HK-2 (cell line): ENCODE data around the gene TBC1D22A.
"Not testable (repeated sequence)": the region's sequence is repeated elsewhere in the genome, so short reads cannot be mapped to it uniquely, and the experiment has no call there.

ENCODE experiments used
- DNase-seq: peaks from one replicate; pipeline ENCODE4 v3.0.0-alpha.2; 2018; ENCODE audit not compliant: unreplicated experiment

The TBC1D22A gene

DNA sequence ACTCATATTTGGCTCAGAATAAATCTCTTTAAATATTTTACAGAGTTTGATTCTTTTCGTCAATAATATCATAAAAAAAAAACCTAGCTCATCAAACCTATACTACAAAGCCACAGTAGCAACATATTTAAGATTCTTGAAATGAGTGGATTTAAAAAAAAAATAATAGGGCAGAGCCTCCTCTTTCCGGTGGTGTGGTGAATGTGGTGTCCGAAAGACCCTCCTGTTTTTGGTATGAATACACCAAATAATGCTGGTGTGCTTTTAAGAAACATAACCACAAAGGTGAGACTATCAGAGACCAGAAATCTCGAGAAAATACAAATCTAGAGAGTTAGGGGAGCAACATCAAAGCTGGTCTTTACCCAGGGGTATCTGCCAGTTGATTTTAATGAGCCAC is 342.6 kb downstream of the TBC1D22A start:
- DNase-seq = no peak

DNA sequence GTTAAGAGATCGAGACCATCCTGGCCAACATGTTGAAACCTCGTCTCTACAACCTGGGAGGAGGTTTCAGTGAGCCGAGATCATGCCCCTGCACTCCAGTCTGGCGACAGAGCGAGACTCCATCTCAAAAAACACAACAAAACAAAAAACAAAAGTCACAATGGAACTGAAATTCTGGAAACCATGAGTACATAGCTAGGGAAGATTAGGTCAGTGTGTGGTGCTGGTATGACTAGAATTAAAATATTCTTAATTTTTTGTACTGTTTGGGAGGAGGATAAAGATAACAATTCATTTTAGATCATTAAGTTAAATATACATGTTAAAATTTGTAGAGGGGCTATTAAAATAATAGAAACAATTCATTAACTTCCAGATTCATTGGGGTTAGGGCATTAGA is 344.4 kb downstream of the TBC1D22A start:
- DNase-seq = no peak

DNA sequence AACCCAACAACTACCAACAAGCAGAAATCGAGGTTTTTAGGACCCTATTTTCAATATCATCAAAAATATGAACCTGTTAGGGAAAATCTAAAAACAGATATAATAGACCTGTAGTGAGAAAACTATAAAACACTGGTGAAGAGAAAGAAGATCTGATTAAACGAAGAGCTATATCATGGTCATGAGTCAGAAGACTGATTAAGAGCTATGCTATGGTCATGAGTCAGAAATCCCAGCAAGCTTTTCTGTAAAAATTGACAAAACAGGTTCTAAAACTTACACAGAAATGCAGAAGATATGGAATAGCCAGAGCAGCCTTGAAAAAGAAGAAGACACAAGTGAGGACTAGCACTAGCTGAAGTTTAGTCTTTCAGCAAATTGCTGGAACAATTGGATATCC is 345.0 kb downstream of the TBC1D22A start:
- no peak for DNase-seq

DNA sequence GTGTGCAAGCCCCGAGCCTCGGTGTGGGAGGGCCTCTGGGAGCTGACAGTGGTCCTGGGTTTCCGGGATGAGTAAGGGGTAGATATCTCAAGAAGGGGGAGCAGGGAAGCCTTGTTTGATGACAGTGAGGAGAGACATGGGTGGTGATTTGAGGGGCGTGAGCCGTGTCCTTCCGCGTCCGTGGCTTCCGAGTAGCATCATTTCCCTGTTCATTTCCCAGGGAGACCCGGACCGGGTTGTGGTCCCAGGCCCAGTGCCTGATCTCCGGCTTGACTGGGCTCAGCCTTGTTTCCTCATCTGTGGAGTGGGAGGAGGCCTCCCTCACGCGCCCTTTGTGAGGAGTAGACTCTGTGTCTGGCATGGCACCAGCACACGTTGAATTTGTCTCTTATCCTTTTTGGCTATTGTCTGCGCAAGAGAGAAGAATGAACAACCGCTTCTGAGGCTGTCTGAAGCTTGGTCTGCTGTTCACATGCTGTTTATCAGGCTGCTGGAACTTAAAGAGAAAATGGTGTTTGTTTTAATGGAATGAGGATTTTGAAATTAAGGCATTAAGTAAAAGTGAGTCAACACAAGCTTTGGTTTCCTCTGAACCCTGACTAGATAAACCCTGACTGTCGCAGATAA is 348.5 kb downstream of the TBC1D22A start:
- no peak for DNase-seq

DNA sequence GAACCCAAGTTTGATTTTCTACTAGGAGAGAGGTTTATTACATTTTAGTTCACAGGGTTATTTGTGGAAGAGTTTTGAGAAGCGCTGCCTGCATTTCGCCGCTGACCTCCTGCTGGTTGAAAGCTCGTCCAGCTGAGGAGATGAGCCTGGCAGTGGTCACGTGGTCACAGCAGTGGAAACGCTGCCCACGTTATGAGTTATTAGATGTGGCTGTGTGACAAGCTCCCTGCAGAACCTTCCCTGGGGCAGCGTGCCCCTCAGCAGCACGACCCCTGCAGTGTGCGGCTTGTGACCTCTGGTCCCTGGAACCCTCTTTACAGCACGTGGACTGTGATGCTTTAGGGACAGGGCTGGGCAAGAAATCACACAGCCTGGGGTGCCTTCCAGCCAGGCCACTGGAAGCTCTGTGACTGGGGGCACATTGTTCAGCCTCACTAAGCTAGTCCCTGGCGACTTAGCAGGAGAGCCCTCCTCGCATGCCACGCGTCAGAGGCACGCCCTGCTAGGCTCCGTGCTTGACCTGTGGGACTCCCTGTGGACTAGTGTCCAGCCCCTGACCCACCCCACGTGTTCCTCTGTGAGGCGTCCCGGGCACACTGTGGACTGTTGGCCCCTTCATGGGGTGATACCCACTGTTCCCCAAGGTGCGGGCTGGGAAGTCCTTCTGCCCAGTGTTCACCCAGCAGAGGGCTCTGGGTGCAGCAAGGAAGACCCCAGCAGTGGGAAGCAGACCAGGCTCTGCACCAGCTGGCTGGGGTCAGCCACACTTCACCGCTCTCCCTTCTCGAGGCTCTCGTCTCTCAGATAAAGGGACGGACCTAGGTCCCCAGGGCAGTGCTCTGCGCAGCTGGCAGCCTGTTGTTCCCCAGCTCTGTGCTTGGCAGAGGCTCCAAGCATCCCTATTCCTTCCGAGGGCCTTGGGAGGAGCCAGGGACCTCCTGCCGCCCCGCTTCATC is 349.5 kb downstream of the TBC1D22A start:
- no peak for DNase-seq

DNA sequence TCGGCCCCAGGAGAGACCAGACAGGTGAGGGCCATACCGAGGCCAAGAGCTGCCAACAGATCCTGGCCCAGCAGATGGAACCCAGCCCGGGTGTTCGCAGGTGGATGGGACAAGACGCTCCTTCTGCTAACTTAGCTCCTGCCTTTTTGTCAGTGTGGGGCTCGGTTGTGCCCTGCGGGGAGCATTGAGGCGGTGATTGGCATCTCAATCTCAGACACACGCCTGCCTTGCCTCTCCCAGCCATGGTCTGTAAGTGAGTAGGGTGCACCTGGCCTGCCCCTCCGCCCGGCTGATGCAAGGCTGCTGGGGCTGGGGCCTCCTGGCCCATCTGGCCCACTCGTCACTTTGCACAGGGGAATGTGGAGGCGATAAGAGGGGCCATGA is 350.1 kb downstream of the TBC1D22A start:
- DNase-seq = no peak

DNA sequence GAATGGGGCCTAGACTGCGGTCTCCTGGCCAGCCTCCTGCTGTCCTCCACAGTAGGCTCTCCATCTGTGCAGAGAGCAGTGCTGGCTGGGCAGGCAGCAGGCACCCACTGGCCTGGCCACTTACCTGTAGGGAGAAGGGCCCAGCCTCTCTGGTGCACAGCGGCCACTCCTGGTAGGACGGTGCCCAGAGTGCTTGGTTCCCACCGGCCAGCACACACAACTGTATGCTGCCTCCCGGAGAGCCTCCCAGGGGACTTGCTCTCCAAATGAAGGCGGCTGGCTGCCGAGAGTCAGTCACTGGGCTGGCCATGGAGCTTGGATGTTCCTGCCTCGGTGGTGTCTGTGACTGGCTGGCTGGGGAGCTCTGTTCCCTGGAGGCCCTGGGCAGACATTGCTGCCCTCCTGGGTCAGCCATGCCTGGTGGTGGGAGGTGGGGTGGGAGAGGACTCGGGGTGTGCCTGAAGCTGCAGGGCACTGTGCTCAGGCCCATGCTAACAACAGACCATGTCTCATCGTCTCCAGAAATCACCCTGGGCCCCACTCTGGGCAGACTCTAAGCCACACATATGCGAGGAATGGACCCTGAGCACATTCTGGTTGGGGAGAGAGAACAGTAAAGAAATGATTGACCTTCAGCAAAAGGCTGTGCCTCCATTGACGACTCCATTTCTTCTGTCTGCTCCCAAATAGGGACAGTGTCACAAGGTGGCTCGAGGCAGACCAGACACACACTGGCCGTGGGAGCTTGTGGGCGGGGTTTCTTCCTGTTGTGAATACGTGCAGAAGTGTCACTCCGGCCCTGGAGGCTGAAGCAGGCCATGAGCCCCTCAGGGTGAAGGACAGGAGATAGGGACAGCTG is 350.8 kb downstream of the TBC1D22A start:
- no peak for DNase-seq

DNA sequence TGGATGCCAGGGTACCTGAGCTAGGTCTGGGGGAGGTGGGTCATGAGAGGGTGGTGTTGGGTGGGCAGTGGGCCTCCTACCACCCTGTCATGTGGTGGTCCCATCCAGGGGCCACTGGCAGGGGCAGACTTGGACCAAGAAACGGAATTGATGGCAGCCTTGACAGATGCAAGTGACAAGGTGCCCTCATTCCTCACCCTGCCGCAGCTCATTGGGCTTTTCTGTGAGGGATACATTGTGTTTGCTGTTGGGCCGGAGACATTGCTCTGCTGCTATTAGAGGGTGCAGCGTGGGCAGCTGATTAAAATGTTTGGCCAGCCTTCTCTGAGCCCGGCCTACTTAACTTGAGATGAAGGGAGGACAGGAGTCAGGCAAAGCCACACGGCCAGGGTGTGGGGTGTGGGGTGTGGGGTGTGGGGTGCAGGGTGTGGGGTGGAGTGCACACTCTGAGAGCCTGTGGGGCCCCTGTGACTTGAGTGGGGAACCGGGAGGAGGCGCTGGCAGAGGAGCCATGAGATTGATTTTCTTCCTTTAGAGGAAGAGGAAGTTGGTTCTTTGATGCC is 351.5 kb downstream of the TBC1D22A start:
- no peak for DNase-seq

DNA sequence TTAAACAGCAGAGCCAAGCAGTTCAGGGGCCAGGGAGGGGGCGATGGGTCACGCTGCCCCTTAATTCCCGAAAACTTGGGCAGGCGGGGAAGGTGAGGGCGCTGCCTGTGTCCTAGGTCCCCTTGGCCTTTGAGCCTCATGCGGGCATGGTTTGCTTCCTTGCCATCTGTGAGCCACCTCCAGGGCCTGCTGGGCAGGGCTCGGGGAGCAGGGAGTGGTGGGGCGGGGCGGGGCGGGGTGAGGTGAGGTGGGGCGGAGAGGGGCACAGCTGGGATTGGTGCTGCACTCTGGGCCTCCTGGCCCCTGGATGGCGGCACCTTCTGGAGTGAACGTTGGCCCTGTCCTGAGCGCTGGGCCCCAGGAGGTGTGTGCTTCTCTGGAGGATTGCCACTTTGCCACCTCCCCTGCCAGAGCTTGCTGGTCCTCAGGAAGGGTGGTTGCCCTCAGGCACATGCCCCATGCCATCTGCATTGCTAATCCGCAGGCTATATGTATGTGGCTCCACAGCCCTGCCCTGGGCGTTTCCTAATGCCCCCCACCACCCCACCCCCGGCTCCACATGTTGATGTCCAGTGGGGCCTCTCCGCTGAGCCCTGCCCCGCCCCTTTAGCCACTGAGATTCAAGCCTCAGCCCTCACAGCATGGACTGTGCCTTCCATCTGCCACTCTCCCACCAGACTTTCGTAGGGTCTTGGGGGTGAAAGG is 352.5 kb downstream of the TBC1D22A start:
- DNase-seq = no peak

DNA sequence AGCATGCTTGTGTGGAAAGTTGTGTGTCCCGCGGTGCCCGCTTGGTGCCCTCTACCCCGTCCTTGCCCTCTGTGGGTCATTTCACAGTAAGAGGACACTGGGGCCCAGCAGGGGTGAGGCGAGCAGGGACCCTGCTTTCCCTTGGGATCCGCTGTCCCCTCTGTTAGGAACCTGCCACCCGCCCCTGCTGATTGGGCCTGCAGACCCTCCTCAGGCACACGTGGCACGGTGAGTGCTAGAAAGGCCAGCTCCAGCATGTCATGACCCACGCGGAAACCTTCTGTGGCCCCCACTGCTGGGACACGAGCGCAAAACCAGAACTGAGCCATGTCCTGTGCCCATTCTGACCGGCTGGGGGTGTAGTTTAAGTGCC is 353.1 kb downstream of the TBC1D22A start:
- no peak for DNase-seq

DNA sequence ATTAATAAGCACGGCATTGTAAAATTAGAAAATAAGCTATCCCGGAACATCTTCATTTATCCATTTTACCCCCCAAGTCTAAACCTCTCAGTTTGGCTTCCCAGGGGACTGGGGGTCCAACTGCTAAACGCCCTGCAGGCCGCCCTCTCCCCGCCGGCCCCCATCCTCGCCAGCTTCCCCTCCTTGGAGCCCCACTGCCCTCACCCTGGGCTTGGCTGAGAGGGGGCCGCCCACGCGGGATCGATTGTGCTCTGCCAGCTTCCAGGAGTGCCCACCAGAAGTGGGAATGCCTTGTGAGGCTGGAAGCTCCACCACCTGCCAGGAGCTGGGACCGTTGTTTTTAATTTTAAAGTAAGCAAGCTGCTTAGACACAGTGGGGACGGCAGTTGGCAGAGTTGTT is 353.5 kb downstream of the TBC1D22A start:
- no peak for DNase-seq

DNA sequence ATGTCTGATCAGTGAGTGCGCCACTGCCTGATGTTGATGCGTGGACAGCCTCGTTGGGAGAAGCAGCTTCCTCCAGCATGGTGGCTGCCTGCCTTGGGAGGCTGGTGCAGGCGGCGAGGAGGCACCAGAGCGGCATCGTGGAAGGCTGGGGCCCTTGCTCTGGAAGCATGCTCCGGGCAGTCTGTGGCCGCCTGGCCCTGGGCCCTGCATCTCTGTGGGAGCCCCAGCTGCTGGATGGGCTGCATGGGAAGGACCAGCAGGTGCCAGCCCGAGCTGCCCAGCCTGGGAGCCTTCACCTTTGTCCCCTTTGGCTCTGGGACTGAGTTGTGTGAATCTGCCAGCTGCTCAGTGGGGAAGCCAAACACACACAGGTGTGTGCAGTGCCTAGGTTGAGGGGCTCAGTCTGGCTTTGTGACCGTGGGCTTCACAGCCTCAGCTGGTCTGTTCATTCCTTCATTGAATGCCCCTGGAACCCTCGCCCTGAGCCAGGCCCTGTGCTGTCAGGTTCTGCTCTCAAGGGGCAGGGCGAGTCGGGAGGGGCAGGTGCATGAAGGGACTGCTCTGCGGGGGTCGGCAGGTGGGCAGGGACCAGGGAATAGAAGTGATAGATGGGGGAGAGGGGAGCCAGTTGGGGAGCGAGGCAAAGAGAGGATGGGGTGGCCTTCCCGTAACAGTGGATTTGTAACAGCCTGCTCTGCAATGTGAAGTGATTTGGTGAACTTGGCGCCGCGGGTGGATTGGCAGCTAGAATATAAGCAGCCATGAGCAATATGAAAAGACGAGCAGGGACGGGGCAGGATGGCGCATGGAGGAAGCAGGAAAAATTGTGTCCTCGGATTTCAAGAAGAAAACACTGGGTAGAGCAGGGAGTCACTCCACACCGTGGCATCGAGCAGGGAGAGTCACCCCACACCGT is 354.2 kb downstream of the TBC1D22A start:
- no peak for DNase-seq

DNA sequence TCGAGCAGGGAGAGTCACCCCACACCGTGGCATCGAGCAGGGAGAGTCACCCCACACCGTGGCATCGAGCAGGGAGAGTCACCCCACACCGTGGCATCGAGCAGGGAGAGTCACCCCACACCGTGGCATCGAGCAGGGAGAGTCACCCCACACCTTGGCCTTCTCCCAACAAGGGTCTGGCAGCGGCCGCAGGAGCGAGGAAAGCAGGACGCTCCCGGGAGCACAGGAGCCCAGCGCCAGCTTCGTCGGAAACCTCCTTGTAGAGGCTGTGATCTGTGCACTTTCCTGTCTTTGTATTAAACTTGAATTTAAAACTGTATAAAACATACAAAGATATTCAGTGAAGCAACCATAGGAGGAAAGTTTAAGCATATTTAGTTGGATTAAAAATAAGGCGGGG is 355.0 kb downstream of the TBC1D22A start:
- DNase-seq = not testable (repeated sequence)

DNA sequence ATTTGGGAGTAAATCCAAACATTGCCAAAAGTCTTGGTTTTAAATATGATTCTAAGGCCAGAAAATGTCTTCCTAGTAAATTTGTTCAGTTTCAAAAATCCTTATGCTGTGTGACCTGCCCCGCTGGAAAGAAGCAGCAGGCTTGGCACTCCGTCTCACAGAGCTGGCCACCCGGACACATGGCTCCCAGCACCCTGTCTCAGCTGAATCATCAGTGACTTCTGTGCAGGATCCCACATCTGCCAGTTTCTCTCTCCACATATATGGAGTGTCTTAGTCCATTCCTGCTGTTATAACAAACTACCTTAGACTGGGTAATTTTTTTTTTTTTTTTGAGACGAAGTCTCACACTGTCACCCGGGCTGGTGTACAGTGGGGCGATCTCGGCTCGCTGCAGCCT is 356.7 kb downstream of the TBC1D22A start:
- no peak for DNase-seq

DNA sequence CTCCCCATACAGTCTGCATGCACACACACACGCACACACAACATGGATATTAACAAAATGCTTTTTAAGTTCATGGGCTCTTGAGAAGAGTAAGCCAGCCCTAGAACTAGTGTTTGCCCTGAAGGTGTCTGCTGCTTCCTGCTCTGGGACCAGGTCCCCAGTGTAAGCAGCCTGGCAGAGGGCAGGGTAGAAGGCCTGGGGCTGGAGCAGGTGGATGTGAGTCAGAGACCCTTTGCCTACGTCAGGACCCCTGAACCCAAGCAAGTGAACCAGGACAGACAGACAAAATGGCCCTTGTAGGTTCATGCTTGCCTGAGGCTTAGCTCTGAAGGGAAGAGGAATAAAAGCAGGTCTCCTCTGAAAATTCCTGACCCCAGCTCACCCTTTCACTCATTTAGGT is 357.9 kb downstream of the TBC1D22A start:
- no peak for DNase-seq

DNA sequence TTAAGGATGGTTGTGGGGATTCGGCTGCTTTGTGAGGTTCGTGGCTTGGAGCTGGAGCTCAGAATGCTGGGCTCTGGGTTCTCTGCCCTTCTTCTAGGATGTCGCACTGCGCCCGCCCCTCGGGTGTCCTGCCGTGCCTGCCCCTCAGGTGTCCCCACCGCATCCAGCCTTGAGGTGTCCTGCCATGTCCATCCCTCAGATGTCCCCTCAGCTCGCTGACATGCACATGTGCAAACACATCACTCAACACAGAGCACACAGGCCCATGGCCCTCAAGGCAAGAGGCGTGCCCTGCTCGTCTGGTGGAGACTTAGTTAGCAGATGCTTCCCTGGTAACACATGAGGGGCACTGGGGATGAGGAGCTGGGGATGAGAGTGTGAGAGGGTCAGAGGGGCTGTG is 359.3 kb downstream of the TBC1D22A start:
- no peak for DNase-seq

DNA sequence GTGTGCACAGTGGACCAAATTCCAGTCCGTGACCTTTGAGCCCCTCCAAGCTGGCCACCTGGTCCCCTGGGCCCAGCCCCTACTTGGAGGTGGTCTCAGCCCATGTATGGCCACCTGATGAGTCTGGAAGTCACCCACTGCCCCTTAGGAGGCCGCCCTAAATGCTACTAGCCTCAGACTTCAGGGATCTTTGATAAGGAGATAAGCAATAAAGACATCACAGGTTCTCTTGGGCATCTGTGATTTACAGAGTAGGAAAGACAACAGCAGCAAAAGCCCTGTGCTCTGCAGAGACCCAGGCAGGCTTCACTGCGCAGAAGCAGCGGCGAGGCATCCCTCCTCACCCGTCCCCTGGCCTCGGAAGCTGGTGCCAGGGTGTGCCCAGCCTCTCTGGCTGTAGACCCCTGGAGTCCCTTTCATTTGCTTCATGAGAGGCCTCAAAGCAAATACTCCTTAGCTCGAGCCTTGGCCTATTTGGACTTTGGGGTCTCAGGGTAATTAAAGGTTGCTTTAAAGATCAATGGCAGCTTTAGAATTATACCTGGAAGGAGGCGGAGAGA is 360.1 kb downstream of the TBC1D22A start:
- no peak for DNase-seq

DNA sequence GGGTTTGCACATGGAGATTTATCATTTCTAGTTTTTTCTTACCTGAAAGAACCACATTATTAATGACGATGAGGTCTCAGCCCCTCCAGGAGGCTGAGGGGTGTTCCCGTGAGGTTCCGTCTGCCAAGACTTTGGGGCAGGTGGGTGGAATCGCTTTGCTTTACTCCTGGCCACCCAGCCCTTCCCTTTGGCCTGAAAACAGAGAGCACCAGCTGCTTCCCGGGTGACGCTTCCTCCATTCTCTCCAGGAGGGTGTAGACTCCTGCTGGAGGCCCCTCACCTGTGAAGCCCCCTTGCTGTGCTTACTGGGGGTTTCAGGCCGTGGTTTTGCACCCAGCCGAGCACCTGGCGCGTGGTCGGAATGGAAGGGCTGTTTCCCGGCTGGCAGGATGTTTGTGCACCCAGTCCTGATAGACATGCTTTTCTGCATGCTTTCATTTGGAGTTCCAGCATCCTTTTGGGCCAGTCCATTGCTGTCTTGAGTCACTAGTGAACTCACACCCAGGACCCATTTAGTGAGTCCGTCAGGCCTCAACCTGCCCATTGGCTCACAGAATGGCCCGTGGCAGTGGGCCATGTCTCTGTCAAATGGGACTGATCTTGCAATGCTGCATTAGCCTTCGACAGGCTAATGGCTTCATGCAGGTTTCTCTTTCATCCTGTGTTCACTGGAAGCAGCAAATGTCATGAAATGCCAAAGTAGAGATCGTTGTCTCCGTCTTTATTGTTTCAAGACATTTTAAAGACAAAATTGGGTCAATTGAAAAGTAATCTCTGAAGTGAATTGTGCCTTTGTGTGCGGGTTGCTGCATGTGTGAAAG is 360.8 kb downstream of the TBC1D22A start:
- DNase-seq = no peak

DNA sequence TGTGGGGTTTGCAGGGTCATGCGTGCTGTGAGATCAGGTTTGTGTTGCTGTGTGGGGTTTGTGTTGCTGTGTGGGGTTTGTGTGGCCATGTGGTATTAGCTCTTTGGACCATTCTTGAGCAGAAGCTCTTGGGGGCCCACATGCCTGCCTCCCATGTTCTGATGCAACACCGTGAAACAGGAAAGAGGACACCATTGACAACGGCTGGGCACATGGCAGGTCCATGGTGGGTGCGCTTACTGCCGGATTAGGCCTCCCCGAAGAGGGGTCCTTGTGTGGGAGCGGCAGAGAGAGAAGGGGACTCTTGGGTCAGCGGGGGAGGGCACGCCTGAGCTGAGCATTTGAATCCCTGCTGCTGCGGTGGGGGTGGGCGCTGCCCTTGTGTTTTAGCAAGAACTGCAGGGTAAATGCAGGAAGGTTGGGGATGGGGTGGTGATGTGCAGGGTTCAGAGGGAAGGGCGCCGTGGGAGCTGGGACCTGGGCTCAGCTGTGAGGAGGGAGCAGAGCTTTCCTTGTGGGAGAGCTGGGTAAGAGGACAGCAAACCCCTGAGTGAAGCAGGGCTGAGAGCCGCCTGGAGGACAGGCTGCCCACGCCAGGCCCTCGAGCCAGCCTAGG is 361.5 kb downstream of the TBC1D22A start:
- no peak for DNase-seq
